WI38 (cell line): ENCODE results near the gene LMO7.

Source experiments
- H3K4me3 ChIP-seq: 2 replicates; pipeline ENCODE4 v1.5.1; 2011; ENCODE audit warnings: low read depth, mild to moderate bottlenecking, control low read depth, low read length
- CTCF ChIP-seq: IDR thresholded peaks from 2 replicates; pipeline ENCODE4 v1.5.1; 2012; ENCODE audit warnings: low read depth, mild to moderate bottlenecking, control low read depth, low read length

The LMO7 gene

GRCh38 chr13:75896271-75896670, 260.1 kb downstream of the LMO7 start:
- H3K4me3 ChIP-seq, result no peak overlapping the region
- no peak for TF ChIP-seq CTCF

GRCh38 chr13:75897386-75897785, 261.3 kb downstream of the LMO7 start:
- H3K4me3 ChIP-seq, result no peak overlapping the region
- no peak for TF ChIP-seq CTCF

DNA sequence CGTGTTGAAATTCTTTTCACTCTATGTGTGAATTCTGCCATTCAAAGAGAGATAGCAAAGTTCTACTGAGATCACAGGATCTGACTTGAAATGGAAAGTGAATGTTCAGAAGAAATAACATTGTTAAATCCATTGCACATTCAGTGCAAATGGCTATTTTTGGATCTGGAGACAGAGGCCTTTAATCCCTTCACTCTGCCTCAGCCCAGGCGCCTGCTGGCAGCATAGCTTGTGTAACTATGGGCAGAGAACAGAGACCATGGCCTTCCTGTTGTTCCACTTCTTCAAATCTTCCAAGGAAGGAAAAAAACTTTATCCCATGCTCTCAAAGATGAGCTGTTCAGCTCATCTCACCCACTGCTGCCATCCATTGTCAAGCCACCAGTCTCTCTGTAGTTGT, 265.4 kb downstream of the LMO7 start:
- TF ChIP-seq CTCF, result no peak
- H3K4me3 ChIP-seq, result no peak overlapping the region

DNA sequence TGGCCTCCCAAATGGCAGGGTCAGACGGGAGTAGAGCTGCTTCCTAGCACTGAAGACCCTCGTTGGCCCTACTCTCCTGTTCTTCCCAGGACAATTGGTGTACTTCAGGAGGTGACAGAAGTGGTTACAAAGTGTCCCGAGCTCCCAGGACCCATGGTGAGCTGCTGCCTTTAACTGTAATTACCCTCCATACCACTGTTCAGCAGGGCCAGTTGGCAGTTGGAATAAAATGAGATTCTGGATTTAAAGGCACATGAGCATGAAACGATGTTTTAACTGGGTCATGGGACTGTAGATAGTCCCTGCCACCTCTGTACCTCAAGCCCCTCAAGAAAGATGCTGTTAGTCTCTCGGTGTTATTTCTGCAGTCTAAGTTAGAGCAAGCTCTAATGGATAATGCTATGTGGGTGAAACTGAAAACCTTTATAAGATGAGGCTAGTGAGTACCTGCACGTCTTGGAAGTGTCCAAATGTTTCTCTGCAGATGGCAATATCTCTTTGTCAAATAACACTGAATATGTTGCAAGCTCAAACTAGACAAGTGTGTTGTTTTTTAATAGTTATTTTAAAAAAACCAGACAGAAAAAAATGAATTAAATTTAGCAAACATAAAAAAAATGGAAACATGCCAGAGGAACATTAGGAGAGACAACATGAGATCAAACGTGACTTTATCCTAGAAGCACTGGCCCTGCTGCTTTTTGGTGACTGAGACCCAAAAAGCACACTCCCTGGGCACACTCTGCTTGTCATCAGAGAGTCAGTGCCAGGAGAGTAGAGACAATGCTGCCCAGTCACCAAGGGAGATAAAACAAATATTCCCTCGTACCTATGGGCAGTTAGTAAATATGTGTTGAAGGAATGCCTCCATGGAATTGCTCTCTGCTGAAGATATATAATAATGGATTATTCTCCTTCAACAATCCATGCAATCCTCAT, 266.3 kb downstream of the LMO7 start:
- H3K4me3 ChIP-seq, result no peak overlapping the region
- TF ChIP-seq CTCF, result no peak

DNA sequence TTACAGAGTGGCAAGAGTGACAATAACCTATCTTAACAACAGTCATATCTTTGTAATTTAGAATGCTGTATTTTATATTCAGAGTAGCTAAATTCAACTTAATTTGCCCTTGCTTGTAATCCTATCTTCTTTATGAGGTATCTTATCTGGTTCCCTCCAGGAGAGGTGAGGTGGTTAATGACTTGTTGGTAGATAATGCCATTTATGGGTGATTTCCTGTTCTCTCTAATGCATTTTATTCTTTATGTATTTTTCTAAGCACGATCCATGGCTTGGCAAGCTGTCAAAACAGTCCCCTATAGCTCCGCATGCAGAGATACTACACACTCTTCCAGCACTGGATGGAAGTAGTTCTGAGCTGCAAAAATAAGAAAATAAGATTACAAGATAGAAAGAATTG, 267.9 kb downstream of the LMO7 start:
- no peak for TF ChIP-seq CTCF
- no peak overlapping the region for H3K4me3 ChIP-seq

DNA sequence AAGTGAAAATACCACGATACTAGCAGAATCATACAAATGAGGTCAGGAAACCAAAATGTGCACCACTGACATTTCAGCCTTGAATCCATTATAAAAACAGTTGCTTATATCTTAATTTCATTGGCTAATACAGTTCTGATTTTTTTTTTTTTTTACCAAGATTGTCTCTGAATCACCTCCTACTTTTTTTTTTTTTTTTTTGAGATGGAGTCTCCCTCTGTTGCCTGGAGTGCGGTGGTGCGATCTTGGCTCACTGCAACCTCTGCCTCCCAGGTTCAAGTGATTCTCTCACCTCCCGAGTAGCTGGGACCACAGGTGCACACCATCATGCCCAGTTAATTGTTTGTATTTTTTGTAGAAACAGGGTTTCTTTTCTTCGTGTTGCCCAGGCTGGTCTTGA, 270.2 kb downstream of the LMO7 start:
- H3K4me3 ChIP-seq, result no peak overlapping the region
- TF ChIP-seq CTCF, result no peak

GRCh38 chr13:75907044-75907443, 270.9 kb downstream of the LMO7 start:
- TF ChIP-seq CTCF, result no peak
- no peak overlapping the region for H3K4me3 ChIP-seq
